Breast epithelium (tissue), 4 donors: Measurements from ENCODE around the gene ARHGEF4. TPM values are rescaled to one million over a fixed set of nuclear protein-coding genes. Genes with fewer than 3 reads are reported as not detected.

Experiments used
- DNase-seq, 2 donors: peaks; one replicate each; pipeline ENCODE4 v3.0.0-alpha.2; 2019; ENCODE audit warnings: low spot score in 2 of 2
- H3K27ac ChIP-seq, 2 donors: fragments of 200-600 bp; sonication (generic) in 1 of 2; one replicate each; pipeline ENCODE4 v1.5.1; 2016 to 2019; ENCODE audit warnings: mild to moderate bottlenecking in 1 of 2
- H3K27me3 ChIP-seq, 2 donors: fragments of 200-600 bp; sonication (generic) in 1 of 2; one replicate each; pipeline versions ENCODE4 v1.5.1 to v1.6.0; 2017 to 2019; ENCODE audit warnings: control low read depth in 1 of 2, mild to moderate bottlenecking in 1 of 2
- H3K36me3 ChIP-seq: fragments of 200-600 bp; one replicate; pipeline ENCODE4 v1.5.1; 2019
- H3K4me1 ChIP-seq, 2 donors: fragments of 200-600 bp; sonication (generic); one replicate each; pipeline ENCODE4 v1.5.1; 2016 to 2019; ENCODE audit warnings: control low read depth in 1 of 2
- H3K4me3 ChIP-seq, 3 donors: fragments of 200-600 bp; sonication (generic); 1 replicate in 2 of 3; 2 replicates in 1 of 3; pipeline ENCODE4 v1.5.1; 2016 to 2019; ENCODE audit warnings: mild to moderate bottlenecking in 3 of 3, moderate library complexity in 2 of 3
- H3K9me3 ChIP-seq, 2 donors: fragments of 200-600 bp; sonication (generic) in 1 of 2; one replicate each; pipeline ENCODE4 v1.5.1; 2016 to 2019; ENCODE audit warnings: control low read depth in 1 of 2
- POLR2A ChIP-seq: fragments of 450-650 bp; IDR thresholded peaks from one replicate; pipeline ENCODE4 v1.6.1; 2016; ENCODE audit warnings: antibody characterized with exemption, mild to moderate bottlenecking, moderate library complexity
- POLR2AphosphoS5 ChIP-seq, 3 donors: sonication (generic); formaldehyde crosslinking; IDR thresholded peaks; one replicate each; pipeline ENCODE4 v1.6.1; 2017; ENCODE audit warnings: antibody characterized with exemption in 3 of 3
- intact Hi-C: fragments of 100-400 bp; cut with DNase I; formaldehyde crosslinking; loops from one replicate; pipeline ENCODE4 v1.15.1; 2023; ENCODE audit warnings: low total_unique reads
- total RNA-seq, 3 donors: library from RNA; depleted of rRNA; stranded (reverse); fragments of >200 nt; gene quantifications; one replicate each; pipeline ENCODE4 v1.1.0, GENCODE V29; 2016
- TF ChIP-seq, protein P1 (sequence below), 3 donors: fragments of 450-650 bp; IDR thresholded peaks; one replicate each; pipeline ENCODE4 v1.5.1; 2016 to 2017; ENCODE audit warnings: antibody characterized with exemption in 3 of 3, mild to moderate bottlenecking in 3 of 3, moderate library complexity in 3 of 3

The ARHGEF4 gene
- total RNA-seq, 3 donors from 2014 or later, result 7.5 to 10.1 (median 8.0) TPM

DNA sequence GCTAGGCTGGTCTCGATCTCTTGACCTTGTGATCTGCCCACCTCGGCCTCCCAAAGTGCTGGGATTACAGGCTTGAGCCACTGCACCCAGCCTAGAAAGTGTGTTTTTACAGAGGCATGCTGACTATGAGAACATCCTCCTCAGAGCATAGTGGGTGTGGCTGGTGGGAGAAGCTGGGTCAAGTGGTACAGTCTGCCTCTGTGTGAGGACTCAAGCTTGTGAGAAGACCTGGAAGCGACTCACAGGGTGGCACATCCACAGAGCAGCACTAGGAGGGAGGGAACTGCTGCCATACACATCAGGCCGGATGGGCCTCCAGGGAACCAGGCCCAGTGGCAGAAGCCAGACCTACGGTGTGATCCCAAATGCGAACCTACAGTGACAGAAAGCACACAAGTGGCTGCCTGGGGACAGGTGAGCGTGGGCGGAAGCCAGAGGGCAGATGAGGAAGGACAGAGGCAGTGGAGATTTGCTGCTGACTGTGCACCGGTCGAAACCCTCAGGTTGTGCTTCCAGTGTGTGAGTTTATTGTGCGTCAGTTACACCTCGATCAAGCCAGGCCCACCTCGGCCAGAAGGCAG, 8.9 kb downstream of the ARHGEF4 start:
- intact Hi-C loops, result no loop called here
- no peak for DNase-seq

DNA sequence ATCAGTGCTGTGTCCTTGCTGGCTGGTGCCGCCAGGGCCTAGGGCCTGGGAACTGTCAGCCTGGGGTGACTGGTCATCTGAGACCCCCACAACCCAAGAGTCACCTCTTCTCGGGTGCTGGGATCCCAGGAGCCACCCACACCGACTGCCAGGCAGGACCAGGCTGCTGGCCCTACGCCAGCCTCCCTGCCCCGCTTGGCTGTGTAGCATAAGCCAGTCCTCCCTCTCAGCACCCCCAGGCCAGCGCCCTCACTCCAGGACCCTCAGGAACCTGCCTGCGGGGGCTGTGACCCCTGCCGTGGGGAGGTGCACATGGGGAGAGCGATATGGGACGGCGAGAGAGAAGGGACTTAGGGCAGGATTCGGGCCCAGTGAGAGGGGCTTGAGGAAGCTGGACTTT, 9.5 kb downstream of the ARHGEF4 start:
- DNase-seq, result no peak
- Histone ChIP-seq H3K36me3 (no peaks in the 10 kb centered on the region), H3K27ac (no peak overlapping the region), H3K9me3 (no peaks in the 10 kb centered on the region), H3K4me1 (no peaks in the 10 kb centered on the region), H3K27me3 (peaks cover 0 to 8% of the 10 kb centered on the region in 2 donors), H3K4me3 (no peak overlapping the region)
- intact Hi-C loops, result no loop called here
- TF ChIP-seq POLR2AphosphoS5 (IDR thresholded peaks at IDR 0.05) (no peak), POLR2A (no peak)
- TF ChIP-seq, protein P1, sequence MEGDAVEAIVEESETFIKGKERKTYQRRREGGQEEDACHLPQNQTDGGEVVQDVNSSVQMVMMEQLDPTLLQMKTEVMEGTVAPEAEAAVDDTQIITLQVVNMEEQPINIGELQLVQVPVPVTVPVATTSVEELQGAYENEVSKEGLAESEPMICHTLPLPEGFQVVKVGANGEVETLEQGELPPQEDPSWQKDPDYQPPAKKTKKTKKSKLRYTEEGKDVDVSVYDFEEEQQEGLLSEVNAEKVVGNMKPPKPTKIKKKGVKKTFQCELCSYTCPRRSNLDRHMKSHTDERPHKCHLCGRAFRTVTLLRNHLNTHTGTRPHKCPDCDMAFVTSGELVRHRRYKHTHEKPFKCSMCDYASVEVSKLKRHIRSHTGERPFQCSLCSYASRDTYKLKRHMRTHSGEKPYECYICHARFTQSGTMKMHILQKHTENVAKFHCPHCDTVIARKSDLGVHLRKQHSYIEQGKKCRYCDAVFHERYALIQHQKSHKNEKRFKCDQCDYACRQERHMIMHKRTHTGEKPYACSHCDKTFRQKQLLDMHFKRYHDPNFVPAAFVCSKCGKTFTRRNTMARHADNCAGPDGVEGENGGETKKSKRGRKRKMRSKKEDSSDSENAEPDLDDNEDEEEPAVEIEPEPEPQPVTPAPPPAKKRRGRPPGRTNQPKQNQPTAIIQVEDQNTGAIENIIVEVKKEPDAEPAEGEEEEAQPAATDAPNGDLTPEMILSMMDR (IDR thresholded peaks at IDR 0.05), result no peak

More for the DNA sequence above, 8.9 kb downstream of the ARHGEF4 start:
- Histone ChIP-seq H3K27me3 (peaks cover 0 to 8% of the 10 kb centered on the region in 2 donors), H3K9me3 (no peaks in the 10 kb centered on the region), H3K36me3 (no peaks in the 10 kb centered on the region), H3K27ac (no peak overlapping the region), H3K4me1 (no peaks in the 10 kb centered on the region), H3K4me3 (no peak overlapping the region)
- TF ChIP-seq POLR2A (no peak), POLR2AphosphoS5 (IDR thresholded peaks at IDR 0.05) (no peak)
- TF ChIP-seq, protein P1 (IDR thresholded peaks at IDR 0.05), result no peak

DNA sequence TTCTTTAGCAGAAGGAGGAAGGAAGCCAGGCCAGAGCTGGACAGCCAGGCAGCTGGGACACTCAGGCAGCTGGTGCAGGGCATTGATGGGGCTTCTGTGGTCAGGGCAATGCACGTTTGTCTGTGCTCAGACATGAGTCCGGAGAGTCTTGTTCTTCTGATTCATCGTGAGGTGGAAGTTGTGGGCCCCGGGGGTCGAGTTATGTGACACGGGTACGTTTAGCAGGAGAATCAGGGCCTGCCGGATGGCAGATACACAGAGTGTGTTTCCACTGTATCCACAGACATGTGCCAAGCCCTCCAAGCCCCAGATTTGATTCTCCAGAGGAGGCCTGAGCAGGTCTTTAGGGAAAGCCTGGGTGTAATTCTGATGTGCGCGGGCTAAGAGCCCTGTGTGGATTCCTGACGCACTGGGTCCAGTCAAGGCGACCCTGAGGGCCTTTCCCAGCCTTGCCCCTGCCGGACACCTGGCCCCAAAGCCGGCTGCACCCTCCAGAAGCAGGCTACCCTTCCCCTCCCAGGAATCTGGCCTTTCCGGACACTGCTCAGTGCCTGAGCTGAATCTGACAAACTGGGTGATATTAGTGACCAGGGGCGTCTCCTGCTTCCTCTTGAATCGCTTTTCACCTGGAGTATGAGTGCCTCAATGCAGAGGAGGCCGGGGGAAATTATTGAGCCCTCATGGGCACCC, 10.1 kb downstream of the ARHGEF4 start:
- no peak overlapping the region for H3K4me3 ChIP-seq
- no peaks in the 10 kb centered on the region for H3K4me1 ChIP-seq
- TF ChIP-seq POLR2A (no peak), POLR2AphosphoS5 (IDR thresholded peaks at IDR 0.05) (no peak)
- TF ChIP-seq, protein P1 (IDR thresholded peaks at IDR 0.05), result no peak
- no peak for DNase-seq
- H3K9me3 ChIP-seq, result no peaks in the 10 kb centered on the region
- H3K27me3 ChIP-seq, result peaks cover 0 to 8% of the 10 kb centered on the region in 2 donors
- intact Hi-C loops, result no loop called here
- H3K27ac ChIP-seq, result no peak overlapping the region
- H3K36me3 ChIP-seq, result no peaks in the 10 kb centered on the region

DNA sequence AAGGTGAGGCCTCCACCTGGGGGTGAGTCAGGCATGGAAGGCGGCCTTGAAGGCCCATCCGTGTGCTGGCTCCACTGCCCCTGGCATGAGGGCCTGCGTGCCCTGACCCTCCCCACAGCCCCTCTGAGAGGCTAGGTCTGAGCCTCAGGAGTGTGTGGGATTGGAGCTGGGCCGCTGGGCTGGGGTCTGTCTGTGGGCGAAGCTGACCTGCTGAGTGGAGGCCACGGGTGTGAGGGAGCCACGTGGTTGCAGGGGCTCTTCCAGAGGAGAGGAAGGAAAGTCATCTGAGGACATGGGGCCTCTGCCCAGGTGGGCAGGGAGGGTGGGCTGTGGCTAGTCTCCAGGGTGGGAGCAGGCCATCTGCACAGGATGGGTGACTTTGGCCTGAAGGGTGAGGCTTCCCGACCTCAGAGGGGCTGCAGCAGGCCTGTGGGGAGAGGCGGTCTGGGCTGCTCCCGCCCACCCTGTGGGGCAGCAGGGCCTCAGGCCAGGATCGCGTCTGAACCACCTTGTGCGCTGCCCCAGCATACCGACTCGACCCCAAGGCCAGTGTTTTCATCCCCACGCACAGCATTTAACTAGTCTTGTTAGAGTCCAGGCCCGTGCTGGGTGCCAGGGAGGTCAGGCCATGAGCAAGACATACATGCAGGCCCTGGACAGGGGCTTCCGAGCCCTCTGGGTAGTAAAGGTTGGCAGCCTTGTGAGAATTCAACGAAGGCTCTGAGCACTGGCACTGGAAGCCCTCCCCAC, 11.2 kb downstream of the ARHGEF4 start:
- no peaks in the 10 kb centered on the region for H3K9me3 ChIP-seq
- intact Hi-C loops, result no loop called here
- no peaks in the 10 kb centered on the region for H3K36me3 ChIP-seq
- DNase-seq, result no peak
- H3K4me1 ChIP-seq, result no peaks in the 10 kb centered on the region
- H3K27ac ChIP-seq, result no peak overlapping the region
- no peak for TF ChIP-seq POLR2AphosphoS5 (IDR thresholded peaks at IDR 0.05)
- peaks cover 0 to 8% of the 10 kb centered on the region in 2 donors for H3K27me3 ChIP-seq
- no peak overlapping the region for H3K4me3 ChIP-seq

DNA sequence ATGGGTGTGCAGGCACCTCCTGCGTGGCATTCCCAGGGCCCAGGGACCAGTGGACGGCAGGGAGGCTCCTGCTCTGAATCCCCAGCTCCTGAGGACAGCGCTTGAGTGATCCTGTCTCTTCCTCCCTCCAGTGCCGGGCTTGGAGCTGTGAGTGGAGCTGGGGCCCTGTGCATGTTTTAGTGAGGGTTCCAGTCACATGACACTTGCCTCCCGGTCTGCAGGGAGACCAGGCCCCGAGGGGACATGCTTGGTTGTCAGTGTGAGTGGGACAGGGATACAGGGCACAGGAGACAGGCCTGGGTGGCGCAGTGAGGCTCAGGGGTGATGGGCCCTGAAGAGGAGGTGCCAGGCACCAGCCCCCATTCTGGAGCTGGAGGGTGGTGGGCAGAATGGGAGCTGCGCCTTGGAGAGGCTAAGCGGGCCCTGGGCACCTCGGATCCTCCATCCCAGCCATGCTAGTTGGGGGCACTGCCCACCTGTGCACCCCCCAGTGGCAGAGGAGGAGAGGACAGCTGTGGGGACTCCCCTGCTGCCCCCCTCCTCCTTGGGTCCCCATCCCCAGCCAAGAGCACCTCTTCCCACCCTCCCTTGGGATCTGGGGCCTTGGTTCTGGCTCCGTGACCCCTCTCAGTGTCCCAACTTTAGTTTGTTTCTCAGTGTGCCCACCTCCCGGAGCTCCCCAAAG, 12.0 kb downstream of the ARHGEF4 start:
- Histone ChIP-seq H3K4me3 (no peak overlapping the region), H3K27ac (no peak overlapping the region), H3K4me1 (no peaks in the 10 kb centered on the region), H3K27me3 (peaks cover 0 to 2% of the 10 kb centered on the region in 2 donors), H3K36me3 (no peaks in the 10 kb centered on the region), H3K9me3 (no peaks in the 10 kb centered on the region)
- no peak for DNase-seq
- intact Hi-C loops, result no loop called here
- no peak for TF ChIP-seq POLR2A
